HG03025 (cell line): ENCODE results near the gene EN2.
"Not testable (repeated sequence)": the region's sequence is repeated elsewhere in the genome, so short reads cannot be mapped to it uniquely, and the experiment has no call there.

Experiments used
- ATAC-seq: cut with Tn5 transposase; IDR thresholded peaks from one replicate; pipeline ENCODE4 v1.9.1; 2021; ENCODE audit warnings: mild to moderate bottlenecking, moderate library complexity; ENCODE audit not compliant: unreplicated experiment, low FRiP score

EN2 gene

GRCh38 chr7:155425011-155425340 lies 33.0 kb upstream of the EN2 start:
- no peak for ATAC-seq

- ATAC-seq, result no peak
Measured at GRCh38 chr7:155425887-155426286, 32.0 kb upstream of the EN2 start.

DNA sequence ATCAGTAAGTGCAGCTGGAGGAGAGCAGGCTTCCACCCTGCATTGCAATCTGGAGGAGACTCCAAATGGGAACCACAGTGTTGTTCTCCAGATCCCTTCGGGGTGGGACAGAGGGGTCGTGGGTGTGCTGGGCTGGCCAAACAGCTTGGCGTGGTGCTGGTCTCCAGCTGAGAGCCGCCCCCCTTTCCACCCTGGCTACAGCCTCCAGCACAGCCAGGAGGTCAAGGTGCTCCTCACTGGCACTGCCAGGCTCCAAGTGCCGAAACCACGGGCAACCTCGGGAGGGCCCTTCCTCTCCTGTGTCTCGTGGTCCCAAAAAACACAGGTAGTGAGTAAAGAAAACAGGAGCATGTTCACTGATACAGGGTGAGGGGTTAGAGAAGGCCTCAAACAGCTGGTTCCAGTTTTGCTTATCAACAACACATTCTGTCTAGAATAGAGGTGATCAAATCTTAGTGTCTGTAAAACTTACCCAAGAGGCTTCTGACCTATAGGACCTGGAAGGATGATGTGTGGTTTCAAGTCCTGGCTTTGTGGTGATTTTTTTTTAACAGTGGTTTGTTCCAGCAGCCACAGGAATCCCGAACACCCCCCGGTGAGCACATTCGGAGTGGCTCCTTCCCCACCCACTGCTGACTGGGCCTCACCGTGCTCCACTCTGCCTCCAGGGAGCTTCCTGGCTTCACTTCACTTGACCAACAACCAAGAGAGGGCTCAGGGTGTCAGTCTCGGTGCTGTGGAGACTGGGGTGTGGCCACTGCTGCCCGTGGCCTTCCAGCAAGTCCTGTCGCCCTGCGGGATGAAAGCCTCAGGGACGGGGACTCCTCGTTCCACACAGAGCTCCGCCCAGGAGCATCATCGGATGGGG lies 31.2 kb upstream of the EN2 start:
- no peak for ATAC-seq

DNA sequence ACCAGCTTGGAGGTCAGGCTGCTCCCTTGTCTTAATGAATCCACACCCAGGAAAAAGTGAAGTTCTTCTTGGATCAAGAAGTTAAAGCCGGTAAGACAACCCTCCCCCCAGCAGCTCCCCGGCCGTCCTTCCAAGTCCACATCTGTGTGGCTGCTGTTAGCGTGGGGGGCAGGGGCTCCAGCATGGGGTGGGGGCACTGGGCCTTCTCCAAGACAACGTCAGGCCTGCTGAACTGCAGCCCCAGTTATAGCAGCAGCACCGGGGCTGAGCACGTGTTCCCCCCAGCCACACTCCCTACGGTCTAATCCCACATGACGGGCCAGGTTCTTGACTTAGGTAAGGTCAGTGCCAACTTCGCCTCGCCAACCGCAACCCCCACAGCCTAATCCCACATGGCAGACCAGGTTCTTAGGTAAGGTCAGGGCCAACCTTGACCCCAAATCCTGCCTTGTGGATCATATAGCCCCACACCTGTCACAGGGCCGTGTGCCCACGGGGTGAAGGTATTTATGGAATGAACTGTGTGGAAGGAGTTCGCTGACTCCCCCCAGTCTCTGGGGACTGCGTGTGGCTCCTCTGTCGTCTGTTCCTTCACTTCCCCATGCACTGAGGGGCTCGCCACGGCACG lies 30.4 kb upstream of the EN2 start:
- no peak for ATAC-seq

DNA sequence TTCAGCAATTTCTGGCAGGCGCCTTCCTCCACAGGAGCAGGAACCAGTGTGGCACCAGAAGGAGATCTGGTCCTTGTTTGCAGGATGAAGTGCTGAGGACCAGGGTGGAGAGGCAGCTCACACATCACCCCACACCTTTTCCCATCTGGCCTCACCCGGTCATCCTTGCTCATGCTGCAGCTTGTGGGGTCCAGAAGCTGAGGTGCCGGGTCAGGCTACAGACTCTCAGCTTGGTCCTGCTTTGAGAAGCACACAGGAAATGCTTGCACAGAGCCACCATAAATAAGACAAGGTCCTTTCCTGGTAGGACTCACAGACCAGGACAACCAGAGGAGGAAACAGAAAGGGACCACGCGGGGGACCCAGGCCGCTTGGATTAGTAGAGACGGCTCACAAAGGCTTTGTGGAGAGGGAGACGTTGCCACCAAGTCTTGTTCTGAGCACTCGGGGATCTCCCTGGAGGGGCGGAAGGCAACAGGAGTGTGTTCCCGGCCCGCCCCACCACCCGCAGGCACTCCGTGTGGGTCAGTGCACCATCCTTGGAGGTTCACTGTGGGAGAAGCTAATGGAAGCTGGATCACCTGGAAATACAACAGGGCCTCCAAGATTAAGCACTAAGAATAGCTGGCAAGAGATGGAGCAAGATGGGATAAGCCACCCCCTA lies 29.6 kb upstream of the EN2 start:
- ATAC-seq, result no peak

DNA sequence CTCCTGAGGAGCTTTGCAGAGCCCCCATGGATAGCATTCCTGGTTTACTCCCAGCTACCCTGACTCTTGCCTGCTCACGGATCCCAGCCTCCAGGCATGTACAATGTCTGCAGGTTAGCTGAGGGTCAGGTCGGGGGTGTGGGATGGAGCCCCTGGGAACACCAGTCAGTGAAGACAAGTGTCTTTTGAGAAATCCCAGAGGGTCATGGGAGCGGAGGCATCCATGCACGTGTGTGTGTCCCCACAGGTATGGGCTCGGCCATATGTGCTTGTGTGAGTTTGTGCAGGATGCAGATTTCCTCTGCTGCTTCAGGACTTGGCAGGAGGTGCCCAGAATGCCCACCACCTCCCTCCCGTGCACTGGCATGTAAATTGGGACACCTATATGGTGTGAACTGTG lies 28.3 kb upstream of the EN2 start:
- ATAC-seq, result no peak

- ATAC-seq, result no peak
Measured at GRCh38 chr7:155430606-155431005, 27.3 kb upstream of the EN2 start.

- no peak for ATAC-seq
Measured at GRCh38 chr7:155431231-155431630, 26.7 kb upstream of the EN2 start.

DNA sequence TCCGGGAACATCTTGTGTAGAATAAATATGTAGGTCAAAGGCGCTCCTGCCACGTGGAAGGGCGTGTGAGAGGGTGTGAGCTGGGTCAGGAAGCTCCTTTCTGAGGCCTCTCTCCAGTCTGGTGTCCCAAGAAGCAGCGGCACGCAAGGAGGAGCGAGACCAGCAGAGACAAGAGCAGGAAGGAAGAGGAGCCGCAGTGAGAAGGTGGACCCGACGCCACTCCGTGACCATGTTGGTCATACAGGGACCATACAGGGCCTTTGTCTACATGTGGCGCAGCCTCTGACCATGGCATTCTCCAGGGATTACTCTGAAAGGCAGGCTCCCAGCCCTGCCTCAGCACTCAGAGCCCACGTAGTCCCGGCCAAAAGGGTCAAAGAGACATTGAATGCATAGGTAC lies 26.2 kb upstream of the EN2 start:
- ATAC-seq, result no peak

DNA sequence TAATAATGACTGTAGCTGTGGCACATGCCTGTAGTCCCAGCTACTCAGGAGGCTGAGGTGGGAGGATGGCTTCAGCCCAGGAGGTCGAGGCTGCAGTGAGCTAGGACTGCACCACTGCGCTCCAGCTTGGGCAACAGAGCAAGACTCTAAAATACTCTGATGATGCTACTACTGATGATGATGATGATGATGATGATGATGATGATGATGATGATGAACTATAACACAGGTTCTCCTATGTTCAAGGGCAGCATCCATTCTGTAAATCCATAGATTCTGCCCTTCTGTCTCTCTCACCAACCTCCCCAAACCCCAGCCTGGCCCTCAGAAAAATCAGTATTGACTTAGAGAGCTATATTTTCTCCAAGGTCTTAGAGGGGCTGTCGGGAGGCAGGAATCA lies 22.8 kb upstream of the EN2 start:
- ATAC-seq, result no peak

DNA sequence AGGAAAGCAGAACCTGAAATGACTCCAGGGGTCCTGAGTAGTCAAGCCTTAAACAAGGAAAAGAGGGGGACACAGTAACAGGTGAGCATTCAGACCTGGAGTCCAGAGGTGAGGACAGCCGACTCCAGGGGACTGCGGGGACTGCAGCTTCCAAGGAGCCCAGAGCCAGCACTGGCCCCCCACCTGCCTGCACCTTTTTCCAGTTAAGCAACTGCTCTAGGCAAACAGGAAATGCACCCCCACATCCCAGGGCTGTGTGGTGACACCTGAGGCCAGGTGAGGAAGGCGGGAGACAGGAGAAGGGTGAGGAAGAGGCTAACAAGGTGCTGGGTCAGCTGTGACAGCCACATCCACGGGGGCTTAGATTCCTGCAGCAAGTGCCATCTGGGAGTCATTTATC lies 20.1 kb upstream of the EN2 start:
- ATAC-seq, result no peak

GRCh38 chr7:155438777-155439176 lies 19.2 kb upstream of the EN2 start:
- ATAC-seq, result no peak

GRCh38 chr7:155439311-155440017 lies 18.5 kb upstream of the EN2 start:
- ATAC-seq, result no peak

DNA sequence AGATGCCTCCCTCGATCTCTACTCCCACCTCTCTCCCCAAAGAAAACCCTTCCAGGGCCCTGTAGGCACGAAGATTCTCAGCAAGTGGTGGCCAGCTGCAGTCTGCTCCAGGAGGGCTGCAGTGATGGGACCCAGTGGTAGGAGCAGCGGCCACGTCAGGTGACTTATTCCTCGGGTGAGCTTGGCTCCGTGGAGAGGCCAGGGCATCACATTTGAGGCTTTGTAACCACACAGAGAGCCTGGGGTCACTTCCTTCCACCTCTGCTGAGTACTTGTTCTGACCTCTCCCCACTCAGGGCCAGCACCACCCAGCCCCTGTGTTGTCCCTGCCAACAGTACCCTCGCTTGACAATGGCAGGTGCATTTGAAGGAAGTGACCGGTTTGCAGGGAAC lies 17.9 kb upstream of the EN2 start:
- no peak for ATAC-seq

GRCh38 chr7:155441856-155442255 lies 16.1 kb upstream of the EN2 start:
- no peak for ATAC-seq

DNA sequence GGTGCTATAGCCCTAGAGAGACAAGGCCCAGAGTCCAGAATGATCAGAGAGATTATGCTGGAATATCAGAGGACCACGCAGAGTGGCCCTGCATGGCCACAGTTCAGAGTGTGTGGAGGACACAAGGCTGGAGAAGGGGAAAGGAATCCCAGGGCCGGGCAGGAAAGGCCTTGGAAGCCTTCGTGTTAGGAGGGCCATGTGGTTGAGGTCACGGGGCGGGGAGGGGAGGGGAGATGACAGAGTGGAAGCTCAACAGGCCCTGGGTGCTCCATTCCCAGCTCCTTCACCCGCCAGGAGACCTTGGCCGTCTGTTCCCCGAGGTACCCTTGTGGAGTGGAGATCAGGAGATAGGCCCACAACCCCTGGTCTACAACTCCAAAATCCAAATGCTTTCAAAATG lies 13.2 kb upstream of the EN2 start:
- no peak for ATAC-seq

DNA sequence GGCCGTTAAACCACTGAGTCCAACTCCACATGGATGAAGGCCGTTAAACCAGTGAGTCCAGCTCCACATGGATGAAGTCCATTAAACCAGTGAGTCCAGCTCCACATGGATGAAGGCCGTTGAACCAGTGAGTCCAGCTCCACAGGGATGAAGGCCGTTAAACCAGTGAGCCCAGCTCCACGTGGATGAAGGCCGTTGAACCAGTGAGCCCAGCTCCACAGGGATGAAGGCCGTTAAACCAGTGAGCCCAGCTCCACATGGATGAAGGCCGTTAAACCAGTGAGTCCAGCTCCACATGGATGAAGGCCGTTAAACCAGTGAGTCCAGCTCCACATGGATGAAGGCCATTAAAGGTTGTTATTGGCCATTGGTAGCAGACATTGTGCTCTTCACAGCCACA lies 12.3 kb upstream of the EN2 start:
- not testable (repeated sequence) for ATAC-seq

GRCh38 chr7:155447603-155448002 lies 10.3 kb upstream of the EN2 start:
- no peak for ATAC-seq

- no peak for ATAC-seq
Measured at GRCh38 chr7:155448632-155449007, 9.3 kb upstream of the EN2 start.

DNA sequence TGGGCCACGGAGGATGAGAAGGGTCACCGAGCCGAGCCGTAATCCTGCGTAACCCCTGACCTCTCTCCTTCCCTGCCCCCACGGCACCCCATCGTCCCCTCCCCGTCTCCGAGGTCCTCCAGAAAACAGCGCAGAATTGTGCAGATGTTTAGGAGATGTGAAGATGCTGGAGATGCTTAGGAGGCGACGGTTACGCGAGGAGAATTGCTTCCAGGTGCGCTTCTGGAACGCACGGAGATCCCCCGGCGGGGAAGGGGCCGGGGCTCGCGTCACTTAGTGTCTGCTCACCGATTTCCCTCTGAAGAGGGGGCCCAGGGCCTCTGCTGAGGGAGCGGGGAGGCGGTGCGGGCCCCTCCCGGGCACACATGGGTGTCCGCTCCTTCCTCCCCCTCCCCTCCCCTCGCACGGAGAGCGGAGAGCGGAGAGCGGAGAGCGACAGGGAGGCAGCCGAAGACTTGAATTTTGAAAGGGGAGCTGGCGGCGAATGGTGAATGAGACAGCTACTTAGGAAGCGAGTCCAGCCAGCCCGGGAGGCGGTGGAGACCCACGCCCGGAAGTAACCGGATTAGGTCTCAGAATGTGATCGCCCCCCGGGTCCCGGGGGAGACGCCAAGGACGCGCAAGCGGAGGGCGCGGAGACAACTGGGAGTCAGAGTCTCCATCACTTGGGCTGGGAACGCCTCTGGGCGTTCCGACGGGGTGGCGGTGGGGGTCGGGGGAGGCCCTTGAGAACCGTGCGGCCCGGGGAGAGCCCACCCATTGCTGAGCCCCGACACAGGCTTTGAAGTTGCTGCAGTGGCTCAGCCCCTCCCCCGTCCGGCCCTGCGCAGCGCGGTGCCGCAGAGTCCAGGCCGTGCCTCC lies 8.7 kb upstream of the EN2 start:
- no peak for ATAC-seq
